Astrocyte of the cerebellum (primary cell): Measurements from ENCODE around the gene RASIP1.
"Not testable (repeated sequence)": the region's sequence is repeated elsewhere in the genome, so short reads cannot be mapped to it uniquely, and the experiment has no call there.

ENCODE experiments used
- DNase-seq: peaks from one replicate; pipeline ENCODE4 v3.0.0-alpha.2; 2011; ENCODE audit warnings: low read depth
- H3K4me3 ChIP-seq: 2 replicates; pipeline ENCODE4 v1.5.1; 2011; ENCODE audit warnings: mild to moderate bottlenecking, low read depth, low read length, moderate library complexity
- in situ Hi-C: cut with HindIII; loops from 2 replicates; pipeline ENCODE4 v1.10.0; 2017; ENCODE audit warnings: low sequenced_read_pairs
- TF ChIP-seq, protein P1 (sequence below): IDR thresholded peaks from 2 replicates; pipeline ENCODE4 v1.5.1; 2012; ENCODE audit warnings: low read length, low read depth, moderate library complexity, mild to moderate bottlenecking; ENCODE audit errors: missing control alignments

The RASIP1 gene

DNA sequence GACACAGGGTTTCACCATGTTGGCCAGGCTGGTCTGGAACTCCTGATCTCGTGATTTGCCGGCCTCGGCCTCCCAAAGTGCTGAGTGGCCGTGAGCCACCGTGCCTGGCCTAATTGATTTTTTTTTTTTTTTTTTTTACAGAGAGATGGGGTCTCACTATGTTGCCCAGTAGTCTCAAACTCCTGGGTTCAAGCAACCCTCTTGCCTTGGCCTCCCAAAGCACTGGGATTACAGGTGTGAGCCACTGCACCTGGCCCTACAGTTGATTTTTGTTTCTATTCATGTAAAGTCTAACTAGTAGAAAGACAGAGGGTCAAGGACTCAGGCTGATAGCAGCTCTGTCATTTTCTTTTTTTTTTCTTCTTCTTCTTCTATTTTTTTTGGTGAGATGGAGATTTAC is 36.7 kb upstream of the RASIP1 start:
- DNase-seq, result no peak
- in situ Hi-C loops, result no loop called here
- TF ChIP-seq, protein P1, sequence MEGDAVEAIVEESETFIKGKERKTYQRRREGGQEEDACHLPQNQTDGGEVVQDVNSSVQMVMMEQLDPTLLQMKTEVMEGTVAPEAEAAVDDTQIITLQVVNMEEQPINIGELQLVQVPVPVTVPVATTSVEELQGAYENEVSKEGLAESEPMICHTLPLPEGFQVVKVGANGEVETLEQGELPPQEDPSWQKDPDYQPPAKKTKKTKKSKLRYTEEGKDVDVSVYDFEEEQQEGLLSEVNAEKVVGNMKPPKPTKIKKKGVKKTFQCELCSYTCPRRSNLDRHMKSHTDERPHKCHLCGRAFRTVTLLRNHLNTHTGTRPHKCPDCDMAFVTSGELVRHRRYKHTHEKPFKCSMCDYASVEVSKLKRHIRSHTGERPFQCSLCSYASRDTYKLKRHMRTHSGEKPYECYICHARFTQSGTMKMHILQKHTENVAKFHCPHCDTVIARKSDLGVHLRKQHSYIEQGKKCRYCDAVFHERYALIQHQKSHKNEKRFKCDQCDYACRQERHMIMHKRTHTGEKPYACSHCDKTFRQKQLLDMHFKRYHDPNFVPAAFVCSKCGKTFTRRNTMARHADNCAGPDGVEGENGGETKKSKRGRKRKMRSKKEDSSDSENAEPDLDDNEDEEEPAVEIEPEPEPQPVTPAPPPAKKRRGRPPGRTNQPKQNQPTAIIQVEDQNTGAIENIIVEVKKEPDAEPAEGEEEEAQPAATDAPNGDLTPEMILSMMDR, result no peak
- H3K4me3 ChIP-seq, result no peak overlapping the region

DNA sequence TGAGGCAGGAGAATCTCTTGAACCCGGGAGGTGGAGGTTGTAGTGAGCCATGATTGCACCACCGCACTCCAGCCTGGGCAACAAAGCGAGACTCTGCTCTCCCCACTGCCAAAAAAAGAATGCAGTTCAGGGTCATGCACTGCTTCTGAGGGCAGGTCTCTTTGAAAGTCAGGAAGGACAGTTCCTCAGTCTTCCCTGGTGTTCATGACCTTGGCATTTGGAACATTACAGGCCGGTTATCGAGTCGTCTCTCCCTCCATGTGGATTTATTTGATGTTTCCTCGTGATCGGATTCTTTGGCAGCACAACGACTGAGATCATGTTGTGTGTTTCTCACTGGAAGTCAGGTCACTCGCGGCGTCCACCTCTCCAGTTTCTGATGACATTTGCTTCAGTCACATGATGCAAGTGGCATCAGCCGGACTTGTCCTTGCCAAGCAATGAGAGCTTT is 32.1 kb upstream of the RASIP1 start:
- no peak overlapping the region for H3K4me3 ChIP-seq
- in situ Hi-C loops, result no loop called here
- DNase-seq, result no peak
- TF ChIP-seq, protein P1, result no peak

DNA sequence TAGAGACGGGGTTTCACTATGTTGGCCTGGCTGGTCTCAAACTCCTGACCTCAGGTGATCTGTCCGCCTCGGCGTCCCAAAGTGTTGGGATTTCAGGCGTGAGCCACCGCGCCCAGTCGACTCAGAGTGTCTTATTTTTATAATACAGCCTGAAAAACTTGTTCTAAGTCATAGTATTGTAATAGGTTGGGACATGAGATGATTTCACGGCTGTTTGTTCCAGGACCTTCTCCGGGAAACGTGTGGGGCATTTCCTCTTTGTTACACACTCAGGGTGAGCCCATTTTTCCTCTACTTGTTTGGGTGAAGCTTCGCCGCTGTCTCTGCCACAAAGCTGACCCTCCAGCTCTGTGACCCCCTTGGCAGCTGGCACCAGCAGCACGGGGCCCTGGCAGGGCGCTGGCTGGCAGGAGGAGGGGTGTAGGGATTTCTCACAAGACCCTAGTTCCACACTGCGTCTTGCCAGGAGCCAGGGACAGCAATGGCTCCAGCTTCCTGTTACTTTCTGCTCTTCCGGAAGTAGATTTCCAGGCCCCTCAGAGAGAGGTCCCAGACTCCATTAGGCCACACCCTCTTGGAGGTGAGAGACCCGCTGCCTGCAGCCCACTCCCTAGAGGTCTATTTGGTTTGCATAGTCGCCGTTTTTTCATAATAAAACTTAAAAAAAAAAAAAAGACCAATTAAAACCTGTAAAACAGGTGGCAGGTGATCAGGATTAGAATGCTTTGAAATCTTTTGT is 30.5 kb upstream of the RASIP1 start:
- in situ Hi-C loops, result no loop called here
- no peak for DNase-seq
- TF ChIP-seq, protein P1, result no peak
- H3K4me3 ChIP-seq, result no peak overlapping the region

DNA sequence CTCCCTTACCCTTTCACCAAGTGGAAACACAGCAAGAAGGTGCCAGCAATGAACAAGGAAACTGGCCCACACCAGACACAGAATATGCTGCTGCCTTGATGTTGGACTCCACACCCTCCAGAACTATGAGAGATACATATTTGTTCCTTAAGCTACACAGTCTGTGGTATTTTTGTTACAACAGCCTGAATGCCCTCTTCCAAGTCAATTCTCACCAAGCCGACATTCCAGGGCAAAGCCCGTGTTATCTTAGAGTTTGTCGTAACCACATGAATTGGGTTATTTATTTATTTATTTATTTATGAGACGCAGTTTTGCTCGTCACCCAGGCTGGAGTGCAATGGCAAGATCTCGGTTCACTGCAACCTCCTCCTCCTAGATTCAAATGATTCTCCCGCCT is 29.9 kb upstream of the RASIP1 start:
- DNase-seq, result peak; percentile 26
- no peak overlapping the region for H3K4me3 ChIP-seq
- in situ Hi-C loops, result no loop called here
- TF ChIP-seq, protein P1, result no peak

DNA sequence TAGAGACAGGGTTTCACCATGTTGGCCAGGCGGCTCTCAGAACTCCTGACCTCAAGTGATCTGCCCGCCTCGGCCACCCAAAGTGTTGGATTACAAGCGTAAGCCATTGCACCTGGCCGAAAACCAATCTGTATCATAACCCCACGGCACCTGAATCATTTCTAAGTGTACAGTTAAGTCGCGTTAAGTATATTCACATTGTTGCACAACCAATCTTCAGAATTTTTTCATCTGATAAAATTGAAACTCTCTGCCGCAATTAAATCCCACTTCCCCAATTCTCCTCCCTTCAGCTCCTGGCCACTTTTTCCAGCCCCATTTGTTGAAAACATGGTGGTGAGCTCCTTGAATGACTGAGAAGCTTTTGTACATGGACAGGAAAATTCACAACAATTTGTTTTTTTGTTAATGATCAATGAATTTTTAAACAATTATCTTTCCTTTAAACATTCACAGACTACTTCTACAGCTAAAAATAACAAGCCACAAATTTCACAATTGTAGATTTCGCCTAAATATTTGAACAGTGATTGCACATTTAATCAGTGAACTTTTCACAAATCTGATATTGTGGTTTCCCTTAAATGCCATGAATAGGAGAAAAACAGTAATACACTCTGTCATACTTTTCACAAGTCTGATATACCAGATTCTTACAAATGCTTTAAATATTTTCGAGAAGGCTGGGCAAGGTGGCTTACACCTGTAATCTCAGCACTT is 28.7 kb upstream of the RASIP1 start:
- in situ Hi-C loops, result no loop called here
- H3K4me3 ChIP-seq, result no peak overlapping the region
- DNase-seq, result no peak
- TF ChIP-seq, protein P1, result no peak

DNA sequence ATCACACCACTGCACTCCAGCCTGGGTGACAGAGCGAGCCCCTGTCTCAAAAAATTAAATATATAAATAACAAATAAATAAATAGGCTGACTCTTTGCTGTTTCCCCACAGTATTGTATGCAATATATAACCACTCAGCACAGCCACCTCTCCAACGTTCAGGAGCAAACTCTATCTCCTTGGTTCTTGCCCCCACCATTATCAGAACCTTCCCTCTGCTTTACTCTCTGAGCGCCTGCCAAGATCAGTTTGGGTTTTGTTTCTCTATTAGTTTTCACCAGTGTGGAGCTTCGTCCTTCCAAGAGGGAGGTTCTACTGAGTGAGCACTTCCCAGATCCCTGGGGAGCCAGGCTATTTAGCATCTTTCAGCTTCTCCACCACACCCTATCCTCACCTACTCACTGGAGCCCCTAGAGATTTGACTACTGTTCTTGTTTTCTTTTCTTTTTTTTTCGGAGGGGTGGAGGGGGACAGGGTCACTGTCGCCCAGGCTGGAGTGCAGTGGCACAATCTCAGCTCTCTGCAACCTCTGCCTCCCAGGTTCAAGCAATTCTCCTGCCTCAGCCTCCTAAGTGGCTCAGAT is 27.9 kb upstream of the RASIP1 start:
- in situ Hi-C loops, H3K4me3 ChIP-seq, DNase-seq: not testable (repeated sequence)

DNA sequence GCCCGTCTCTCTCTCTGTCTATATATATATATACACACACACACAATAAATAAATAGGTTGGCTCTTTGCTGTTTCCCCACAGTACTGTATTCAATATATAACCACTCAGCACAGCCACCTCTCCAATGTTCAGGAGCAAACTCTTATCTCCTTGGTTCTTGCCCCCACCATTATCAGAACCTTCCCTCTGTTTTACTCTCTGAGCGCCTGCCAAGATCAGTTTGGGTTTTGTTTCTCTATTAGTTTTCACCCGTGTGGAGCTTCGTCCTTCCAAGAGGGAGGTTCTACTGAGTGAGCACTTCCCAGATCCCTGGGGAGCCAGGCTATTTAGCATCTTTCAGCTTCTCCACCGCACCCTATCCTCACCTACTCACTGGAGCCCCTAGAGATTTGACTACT is 25.4 kb upstream of the RASIP1 start:
- H3K4me3 ChIP-seq, in situ Hi-C loops, DNase-seq: not testable (repeated sequence)
